Skeletal muscle cell (primary cell): ENCODE measurements around the gene HCFC2.

Experiments used
- DNase-seq: peaks from one replicate; pipeline ENCODE4 v3.0.0-alpha.2; 2010; ENCODE audit warnings: low read depth
- H3K4me3 ChIP-seq: 2 replicates; pipeline ENCODE4 v1.5.1; 2011; ENCODE audit warnings: low read depth, mild to moderate bottlenecking, control low read depth, low read length, moderate library complexity

HCFC2 gene

GRCh38 chr12:104143002-104143401 lies 78.7 kb downstream of the HCFC2 start:
- H3K4me3 ChIP-seq, result no peak overlapping the region
- no peak for DNase-seq

GRCh38 chr12:104143918-104144317 lies 79.6 kb downstream of the HCFC2 start:
- no peak overlapping the region for H3K4me3 ChIP-seq
- DNase-seq, result no peak

GRCh38 chr12:104147346-104147745 lies 83.0 kb downstream of the HCFC2 start:
- no peak for DNase-seq

GRCh38 chr12:104150416-104150815 lies 86.1 kb downstream of the HCFC2 start:
- no peak for DNase-seq

More at GRCh38 chr12:104147346-104147745, 83.0 kb downstream of the HCFC2 start:
- H3K4me3 ChIP-seq, result no peak overlapping the region

GRCh38 chr12:104152685-104153241 lies 88.4 kb downstream of the HCFC2 start:
- H3K4me3 ChIP-seq, result no peak overlapping the region
- DNase-seq, result no peak

More at GRCh38 chr12:104150416-104150815, 86.1 kb downstream of the HCFC2 start:
- no peak overlapping the region for H3K4me3 ChIP-seq

- no peak overlapping the region for H3K4me3 ChIP-seq
- DNase-seq, result no peak
Measured at GRCh38 chr12:104154286-104154685, 90.0 kb downstream of the HCFC2 start.

GRCh38 chr12:104154806-104155205 lies 90.5 kb downstream of the HCFC2 start:
- no peak overlapping the region for H3K4me3 ChIP-seq
- no peak for DNase-seq
